H4 (cell line): ENCODE results near the gene KLHL17. TPM values are rescaled to one million over a fixed set of nuclear protein-coding genes. Genes with fewer than 3 reads are reported as not detected.
A peak's percentile ranks its signal among the peaks of the same experiment; 100 is the strongest.
"Not testable (repeated sequence)": the region's sequence is repeated elsewhere in the genome, so short reads cannot be mapped to it uniquely, and the experiment has no call there.

Experiments used
- DNase-seq: peaks from one replicate; pipeline ENCODE4 v3.0.0-alpha.2; 2015; ENCODE audit warnings: low spot score
- total RNA-seq: library from RNA; depleted of rRNA; stranded (reverse); fragments of >200 nt; shearing (Covaris generic); gene quantifications from 2 replicates; pipeline ENCODE4 v1.2.3, GENCODE V29; 2014

KLHL17 gene
- total RNA-seq, 1 experiment from 2014 or later, result 1.9 TPM

GRCh38 chr1:980602-981395 is 20.4 kb downstream of the KLHL17 start:
- DNase-seq, result no peak

GRCh38 chr1:981491-981954 is 21.1 kb downstream of the KLHL17 start:
- no peak for DNase-seq

GRCh38 chr1:981955-982558 is 21.7 kb downstream of the KLHL17 start, which contains the start of gene PERM1:
TSS of gene PERM1 (minus strand) at chr1:982093. CDS start at chr1:981029, 1,064 bp downstream.
- no peak for DNase-seq

- DNase-seq, result no peak
Observed at GRCh38 chr1:982765-983436, 22.5 kb downstream of the KLHL17 start.

- no peak for DNase-seq
Observed at GRCh38 chr1:983798-984475, 23.6 kb downstream of the KLHL17 start.

GRCh38 chr1:984476-984814 is 24.1 kb downstream of the KLHL17 start:
- DNase-seq, result no peak

GRCh38 chr1:985126-985525 is 24.7 kb downstream of the KLHL17 start:
- no peak for DNase-seq

- not testable (repeated sequence) for DNase-seq
Observed at GRCh38 chr1:988061-988460, 27.7 kb downstream of the KLHL17 start.

GRCh38 chr1:991275-991674 is 30.9 kb downstream of the KLHL17 start:
- not testable (repeated sequence) for DNase-seq

- DNase-seq, result no peak
Observed at GRCh38 chr1:991895-992294, 31.5 kb downstream of the KLHL17 start.

- DNase-seq, result no peak
Observed at GRCh38 chr1:992362-992761, 32.0 kb downstream of the KLHL17 start.

GRCh38 chr1:993379-993995 is 33.1 kb downstream of the KLHL17 start:
- DNase-seq, result no peak

GRCh38 chr1:994546-994945 is 34.2 kb downstream of the KLHL17 start:
- not testable (repeated sequence) for DNase-seq

- peak; percentile 6 for DNase-seq
Observed at GRCh38 chr1:995665-996633, 35.6 kb downstream of the KLHL17 start.

- peak; percentile 6 for DNase-seq
Observed at GRCh38 chr1:996851-997712, 36.7 kb downstream of the KLHL17 start.

- DNase-seq, result no peak
Observed at GRCh38 chr1:997713-997992, 37.3 kb downstream of the KLHL17 start.

- no peak for DNase-seq
Observed at GRCh38 chr1:997993-998744, 37.8 kb downstream of the KLHL17 start.

GRCh38 chr1:998745-998994 is 38.3 kb downstream of the KLHL17 start:
- DNase-seq, result no peak

- DNase-seq, result peak; percentile 11
Observed at GRCh38 chr1:998995-999724, 38.8 kb downstream of the KLHL17 start.
